Measurements from ENCODE around the gene CDC37L1. TPM values are rescaled to one million over a fixed set of nuclear protein-coding genes. Genes with fewer than 3 reads are reported as not detected.
A peak's percentile ranks its signal among the peaks of the same experiment; 100 is the strongest.

CDC37L1 gene
- polyA plus RNA-seq, 1 of the 3 experiments (the other 2 are of a cell fraction), result 6.5 TPM

DNA sequence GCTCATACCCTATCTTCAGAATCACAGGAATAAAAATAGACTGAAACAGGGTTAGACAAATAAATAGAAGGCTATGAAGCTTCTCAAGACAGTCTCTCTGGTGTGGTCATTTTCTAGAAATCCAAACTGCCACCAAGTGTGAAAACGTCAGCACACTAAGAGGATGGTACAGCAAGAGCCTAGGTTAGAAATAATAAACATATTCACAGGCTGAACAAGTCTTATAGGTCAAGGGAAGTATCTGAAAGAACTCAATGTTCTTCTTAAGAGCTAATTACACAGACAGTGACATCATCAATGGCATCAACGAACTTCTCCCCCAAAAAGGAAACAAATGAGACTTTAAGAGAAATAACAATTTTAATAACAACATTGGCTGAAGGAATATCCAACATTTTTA lies 39.9 kb upstream of the CDC37L1 start:
- no peak overlapping the region for H3K9ac ChIP-seq
- ChIA-PET CTCF (interaction anchor here (0.7 to 2.5 kb wide), 21 partner anchors 9 to 1781 kb away, joined by 3 to 21 read pairs (median 5); partner anchors contain the start of genes PLPP6 and SPATA6L), POLR2A (no interaction called here)
- no peaks in the 10 kb centered on the region; the same call in 1 of the 2 replicates for H3K27me3 ChIP-seq (ENCODE audit: insufficient read depth)
- no peaks in the 10 kb centered on the region for H3K36me3 ChIP-seq (replicated peaks in 1 of 2; ENCODE audit: control insufficient read depth in 1 of 2, insufficient read depth in 2 of 2, low read length in 1 of 2)
- no peaks in the 10 kb centered on the region; a peak in 1 of 4 replicates for H3K4me1 ChIP-seq (ENCODE audit: control insufficient read depth in 1 of 2, insufficient read depth in 2 of 2, low read depth in 1 of 2, low read length in 1 of 2)
- no peak for DNase-seq
- no peak overlapping the region for H3K4me3 ChIP-seq (ENCODE audit: low read depth in 2 of 2, low read length in 1 of 2)
- H3F3A ChIP-seq (replicated peaks; ENCODE audit: insufficient read depth), result no peaks in the 10 kb centered on the region
- H3K9me2 ChIP-seq, result no peaks in the 10 kb centered on the region
- H3K27ac ChIP-seq (ENCODE audit: low read depth in 2 of 2, low read length in 1 of 2), result no peak overlapping the region
- no peak overlapping the region for H3K4me2 ChIP-seq
- H4K20me1 ChIP-seq (ENCODE audit: insufficient read depth), result no peaks in the 10 kb centered on the region
- no peaks in the 10 kb centered on the region for H3K9me3 ChIP-seq
- WGBS (ENCODE audit: low lambda C conversion rate), result 22% methylated on average over 2 of the region's 2 CpGs
- H3K79me2 ChIP-seq (ENCODE audit: insufficient read depth), result no peaks in the 10 kb centered on the region
- no peak for TF ChIP-seq JUND (IDR thresholded peaks at IDR 0.05)
- no peak for TF ChIP-seq GATA2 (CRISPR knock-in tag; IDR thresholded peaks at IDR 0.05)
- TF ChIP-seq, protein P1, sequence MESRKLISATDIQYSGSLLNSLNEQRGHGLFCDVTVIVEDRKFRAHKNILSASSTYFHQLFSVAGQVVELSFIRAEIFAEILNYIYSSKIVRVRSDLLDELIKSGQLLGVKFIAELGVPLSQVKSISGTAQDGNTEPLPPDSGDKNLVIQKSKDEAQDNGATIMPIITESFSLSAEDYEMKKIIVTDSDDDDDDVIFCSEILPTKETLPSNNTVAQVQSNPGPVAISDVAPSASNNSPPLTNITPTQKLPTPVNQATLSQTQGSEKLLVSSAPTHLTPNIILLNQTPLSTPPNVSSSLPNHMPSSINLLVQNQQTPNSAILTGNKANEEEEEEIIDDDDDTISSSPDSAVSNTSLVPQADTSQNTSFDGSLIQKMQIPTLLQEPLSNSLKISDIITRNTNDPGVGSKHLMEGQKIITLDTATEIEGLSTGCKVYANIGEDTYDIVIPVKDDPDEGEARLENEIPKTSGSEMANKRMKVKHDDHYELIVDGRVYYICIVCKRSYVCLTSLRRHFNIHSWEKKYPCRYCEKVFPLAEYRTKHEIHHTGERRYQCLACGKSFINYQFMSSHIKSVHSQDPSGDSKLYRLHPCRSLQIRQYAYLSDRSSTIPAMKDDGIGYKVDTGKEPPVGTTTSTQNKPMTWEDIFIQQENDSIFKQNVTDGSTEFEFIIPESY (IDR thresholded peaks at IDR 0.05; ENCODE audit: borderline replicate concordance, low read depth), result no peak
- no peak for TF ChIP-seq RAD21 (IDR thresholded peaks at IDR 0.05; ENCODE audit: low read length)
- TF ChIP-seq, protein P2, sequence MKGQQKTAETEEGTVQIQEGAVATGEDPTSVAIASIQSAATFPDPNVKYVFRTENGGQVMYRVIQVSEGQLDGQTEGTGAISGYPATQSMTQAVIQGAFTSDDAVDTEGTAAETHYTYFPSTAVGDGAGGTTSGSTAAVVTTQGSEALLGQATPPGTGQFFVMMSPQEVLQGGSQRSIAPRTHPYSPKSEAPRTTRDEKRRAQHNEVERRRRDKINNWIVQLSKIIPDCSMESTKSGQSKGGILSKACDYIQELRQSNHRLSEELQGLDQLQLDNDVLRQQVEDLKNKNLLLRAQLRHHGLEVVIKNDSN (IDR thresholded peaks at IDR 0.05; ENCODE audit: borderline replicate concordance, low read depth), result no peak
- TF ChIP-seq CHD2 (IDR thresholded peaks at IDR 0.05; ENCODE audit: low read length, partially characterized antibody), result no peak
- no peak for TF ChIP-seq TAF1 (IDR thresholded peaks at IDR 0.05; ENCODE audit: borderline replicate concordance, low read depth, low read length)
- TF ChIP-seq, protein P3, sequence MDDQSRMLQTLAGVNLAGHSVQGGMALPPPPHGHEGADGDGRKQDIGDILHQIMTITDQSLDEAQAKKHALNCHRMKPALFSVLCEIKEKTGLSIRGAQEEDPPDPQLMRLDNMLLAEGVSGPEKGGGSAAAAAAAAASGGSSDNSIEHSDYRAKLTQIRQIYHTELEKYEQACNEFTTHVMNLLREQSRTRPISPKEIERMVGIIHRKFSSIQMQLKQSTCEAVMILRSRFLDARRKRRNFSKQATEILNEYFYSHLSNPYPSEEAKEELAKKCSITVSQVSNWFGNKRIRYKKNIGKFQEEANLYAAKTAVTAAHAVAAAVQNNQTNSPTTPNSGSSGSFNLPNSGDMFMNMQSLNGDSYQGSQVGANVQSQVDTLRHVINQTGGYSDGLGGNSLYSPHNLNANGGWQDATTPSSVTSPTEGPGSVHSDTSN (IDR thresholded peaks at IDR 0.05), result no peak
- H2AFZ ChIP-seq (ENCODE audit: low read depth), result no peak overlapping the region

DNA sequence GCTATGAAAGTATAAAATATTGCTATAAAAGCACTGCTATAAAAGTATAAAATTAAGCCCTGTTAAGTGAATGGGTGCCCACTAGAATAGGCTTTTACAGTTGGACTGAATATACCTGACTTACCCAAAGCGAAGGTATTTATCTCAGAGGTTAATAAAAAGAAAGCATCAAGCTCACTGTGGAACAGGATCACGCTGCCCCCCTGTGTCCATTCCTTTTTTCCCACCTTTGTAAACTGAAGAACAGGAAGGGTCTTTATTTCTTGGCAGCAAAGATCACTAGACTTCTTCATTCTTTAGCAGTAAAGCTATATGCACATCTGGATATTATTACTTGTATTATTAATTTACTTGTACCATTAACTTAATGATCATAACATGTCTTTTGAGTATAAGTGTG lies 39.3 kb upstream of the CDC37L1 start:
- Histone ChIP-seq H3K9me2 (no peaks in the 10 kb centered on the region), H3K36me3 (replicated peaks in 1 of 2; ENCODE audit: control insufficient read depth in 1 of 2, insufficient read depth in 2 of 2, low read length in 1 of 2) (no peaks in the 10 kb centered on the region), H3K9ac (no peak overlapping the region), H3K79me2 (ENCODE audit: insufficient read depth) (no peaks in the 10 kb centered on the region), H3K9me3 (no peaks in the 10 kb centered on the region), H2AFZ (ENCODE audit: low read depth) (no peak overlapping the region), H3F3A (replicated peaks; ENCODE audit: insufficient read depth) (no peaks in the 10 kb centered on the region), H3K27me3 (ENCODE audit: insufficient read depth) (no peaks in the 10 kb centered on the region; the same call in 1 of the 2 replicates), H3K4me1 (ENCODE audit: control insufficient read depth in 1 of 2, insufficient read depth in 2 of 2, low read depth in 1 of 2, low read length in 1 of 2) (no peaks in the 10 kb centered on the region; a peak in 1 of 4 replicates), H3K4me2 (no peak overlapping the region), H3K4me3 (ENCODE audit: low read depth in 2 of 2, low read length in 1 of 2) (no peak overlapping the region), H3K27ac (ENCODE audit: low read depth in 2 of 2, low read length in 1 of 2) (no peak overlapping the region), H4K20me1 (ENCODE audit: insufficient read depth) (no peaks in the 10 kb centered on the region)
- TF ChIP-seq, protein P4, sequence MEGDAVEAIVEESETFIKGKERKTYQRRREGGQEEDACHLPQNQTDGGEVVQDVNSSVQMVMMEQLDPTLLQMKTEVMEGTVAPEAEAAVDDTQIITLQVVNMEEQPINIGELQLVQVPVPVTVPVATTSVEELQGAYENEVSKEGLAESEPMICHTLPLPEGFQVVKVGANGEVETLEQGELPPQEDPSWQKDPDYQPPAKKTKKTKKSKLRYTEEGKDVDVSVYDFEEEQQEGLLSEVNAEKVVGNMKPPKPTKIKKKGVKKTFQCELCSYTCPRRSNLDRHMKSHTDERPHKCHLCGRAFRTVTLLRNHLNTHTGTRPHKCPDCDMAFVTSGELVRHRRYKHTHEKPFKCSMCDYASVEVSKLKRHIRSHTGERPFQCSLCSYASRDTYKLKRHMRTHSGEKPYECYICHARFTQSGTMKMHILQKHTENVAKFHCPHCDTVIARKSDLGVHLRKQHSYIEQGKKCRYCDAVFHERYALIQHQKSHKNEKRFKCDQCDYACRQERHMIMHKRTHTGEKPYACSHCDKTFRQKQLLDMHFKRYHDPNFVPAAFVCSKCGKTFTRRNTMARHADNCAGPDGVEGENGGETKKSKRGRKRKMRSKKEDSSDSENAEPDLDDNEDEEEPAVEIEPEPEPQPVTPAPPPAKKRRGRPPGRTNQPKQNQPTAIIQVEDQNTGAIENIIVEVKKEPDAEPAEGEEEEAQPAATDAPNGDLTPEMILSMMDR (IDR thresholded peaks at IDR 0.05), result peak; percentile 69
- TF ChIP-seq SMC3 (IDR thresholded peaks at IDR 0.05; ENCODE audit: low read depth, low read length), result peak; percentile 62
- peak; percentile 75 for TF ChIP-seq RAD21 (IDR thresholded peaks at IDR 0.05; ENCODE audit: low read length)
- no peak for TF ChIP-seq FOXM1 (IDR thresholded peaks at IDR 0.05; ENCODE audit: low read depth)
- CTCF ChIA-PET, result interaction anchor here (0.6 to 2.5 kb wide), 25 partner anchors 9 to 1820 kb away, joined by 3 to 21 read pairs (median 4); partner anchors contain the start of genes PLPP6 and SPATA6L
- DNase-seq, result peak; percentile 53
- POLR2A ChIA-PET, result no interaction called here
- 62% methylated on average over 2 of the region's 2 CpGs for WGBS (ENCODE audit: low lambda C conversion rate)
